ENCODE measurements around the gene HSD17B1. TPM values are rescaled to one million over a fixed set of nuclear protein-coding genes. Genes with fewer than 3 reads are reported as not detected.

The HSD17B1 gene
- total and polyA plus RNA-seq, 2 of the 13 experiments (the other 11 are each of a cell fraction or from before 2014, with no cell fraction given) = 0.54 to 0.93 TPM

DNA sequence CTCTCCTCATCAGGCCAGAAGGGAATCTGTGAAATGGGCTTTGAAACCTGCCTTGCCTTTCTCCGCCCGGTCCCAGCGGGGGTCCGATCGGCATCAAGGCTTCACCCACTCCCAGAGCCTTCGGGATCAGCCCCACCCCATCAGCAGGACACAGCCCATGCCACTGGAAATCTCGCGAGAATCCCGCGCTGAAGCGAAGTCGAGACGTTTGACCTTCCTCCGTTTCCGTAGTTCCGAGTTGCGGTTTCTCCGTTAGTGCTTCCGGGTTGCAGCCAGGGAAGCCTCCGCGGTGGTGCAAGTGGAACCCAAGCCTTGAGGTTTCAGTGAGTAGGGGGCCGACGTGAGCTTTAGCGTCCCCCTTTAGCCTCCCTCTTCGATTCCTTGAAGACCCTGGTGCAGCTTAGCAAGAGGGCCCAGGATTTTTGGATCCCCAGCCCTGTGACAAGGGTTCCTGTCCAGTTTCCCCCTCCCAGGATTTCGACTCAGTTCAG is 9.2 kb downstream of the HSD17B1 start, which contains the start of gene COASY (continued):
- TF ChIP-seq, protein P1, sequence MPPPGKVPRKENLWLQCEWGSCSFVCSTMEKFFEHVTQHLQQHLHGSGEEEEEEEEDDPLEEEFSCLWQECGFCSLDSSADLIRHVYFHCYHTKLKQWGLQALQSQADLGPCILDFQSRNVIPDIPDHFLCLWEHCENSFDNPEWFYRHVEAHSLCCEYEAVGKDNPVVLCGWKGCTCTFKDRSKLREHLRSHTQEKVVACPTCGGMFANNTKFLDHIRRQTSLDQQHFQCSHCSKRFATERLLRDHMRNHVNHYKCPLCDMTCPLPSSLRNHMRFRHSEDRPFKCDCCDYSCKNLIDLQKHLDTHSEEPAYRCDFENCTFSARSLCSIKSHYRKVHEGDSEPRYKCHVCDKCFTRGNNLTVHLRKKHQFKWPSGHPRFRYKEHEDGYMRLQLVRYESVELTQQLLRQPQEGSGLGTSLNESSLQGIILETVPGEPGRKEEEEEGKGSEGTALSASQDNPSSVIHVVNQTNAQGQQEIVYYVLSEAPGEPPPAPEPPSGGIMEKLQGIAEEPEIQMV (CRISPR knock-in tag; IDR thresholded peaks at IDR 0.05; ENCODE audit: low read depth) = no peak
- TF ChIP-seq FOSL2 (CRISPR knock-in tag; IDR thresholded peaks at IDR 0.05) (peak; percentile 65), POLR2AphosphoS2 (IDR thresholded peaks at IDR 0.05; ENCODE audit: low read depth, low read length) (peak; percentile 90), ZNF441 (CRISPR knock-in tag; IDR thresholded peaks at IDR 0.05; ENCODE audit: borderline replicate concordance) (no peak), POLR2AphosphoS5 (IDR thresholded peaks at IDR 0.05; ENCODE audit: low read depth, low read length) (peak; percentile 92; the same call in 1 of the 2 replicates), SIX1 (CRISPR knock-in tag; IDR thresholded peaks at IDR 0.05; ENCODE audit: borderline replicate concordance) (peak; percentile 55; the same call in 1 of the 2 replicates), ZMYM4 (CRISPR knock-in tag; IDR thresholded peaks at IDR 0.05) (peak; percentile 95), WIZ (CRISPR knock-in tag; IDR thresholded peaks at IDR 0.05) (0 out of 2 replicates have a peak, but pooled peaks have one; percentile 11), BHLHE40 (IDR thresholded peaks at IDR 0.05; ENCODE audit: low read length) (no peak; the same call in 1 of the 2 replicates), NFE2 (CRISPR knock-in tag; IDR thresholded peaks at IDR 0.05) (no peak), ERF (CRISPR knock-in tag; IDR thresholded peaks at IDR 0.05) (0 out of 2 replicates have a peak, but pooled peaks have one; percentile 53), PRPF4 (IDR thresholded peaks at IDR 0.05; ENCODE audit: low read depth, low read length, poor library complexity, severe bottlenecking) (no peak), ZNF577 (CRISPR knock-in tag; IDR thresholded peaks at IDR 0.05; ENCODE audit: borderline replicate concordance, low read depth) (no peak; the same call in 1 of the 2 replicates), SNRNP70 (IDR thresholded peaks at IDR 0.05; ENCODE audit: low read depth, low read length) (no peak), GATA4 (IDR thresholded peaks at IDR 0.05; ENCODE audit: borderline replicate concordance, low read depth) (peak; percentile 57; the same call in 1 of the 2 replicates), KLF9 (CRISPR knock-in tag; IDR thresholded peaks at IDR 0.05; ENCODE audit: low read depth) (no peak), ZSCAN25 (CRISPR knock-in tag; IDR thresholded peaks at IDR 0.05) (no peak; the same call in none of the 2 replicates), ZBTB42 (CRISPR knock-in tag; IDR thresholded peaks at IDR 0.05) (no peak), ZNF569 (CRISPR knock-in tag; IDR thresholded peaks at IDR 0.05; ENCODE audit: borderline replicate concordance) (no peak), NCOA5 (CRISPR knock-in tag; IDR thresholded peaks at IDR 0.05) (no peak), ZNF605 (CRISPR knock-in tag; IDR thresholded peaks at IDR 0.05) (peak; percentile 99), HDAC6 (IDR thresholded peaks at IDR 0.05; ENCODE audit: low read depth, low read length) (no peak)
- TF ChIP-seq, protein P2, sequence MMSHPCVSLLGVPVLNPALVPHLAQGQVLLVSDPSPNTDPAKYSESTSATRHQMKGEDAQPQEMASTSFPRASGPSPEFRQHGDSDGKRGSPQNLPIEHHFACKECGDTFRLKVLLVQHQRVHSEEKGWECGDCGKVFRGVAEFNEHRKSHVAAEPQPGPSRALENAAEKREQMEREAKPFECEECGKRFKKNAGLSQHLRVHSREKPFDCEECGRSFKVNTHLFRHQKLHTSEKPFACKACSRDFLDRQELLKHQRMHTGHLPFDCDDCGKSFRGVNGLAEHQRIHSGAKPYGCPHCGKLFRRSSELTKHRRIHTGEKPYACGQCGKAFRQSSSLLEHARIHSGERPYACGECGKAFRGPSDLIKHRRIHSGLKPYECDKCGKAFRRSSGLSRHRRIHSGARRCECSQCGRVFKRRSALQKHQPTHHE (CRISPR knock-in tag; IDR thresholded peaks at IDR 0.05; ENCODE audit: borderline replicate concordance) = peak; percentile 44
- TF ChIP-seq, protein P3, sequence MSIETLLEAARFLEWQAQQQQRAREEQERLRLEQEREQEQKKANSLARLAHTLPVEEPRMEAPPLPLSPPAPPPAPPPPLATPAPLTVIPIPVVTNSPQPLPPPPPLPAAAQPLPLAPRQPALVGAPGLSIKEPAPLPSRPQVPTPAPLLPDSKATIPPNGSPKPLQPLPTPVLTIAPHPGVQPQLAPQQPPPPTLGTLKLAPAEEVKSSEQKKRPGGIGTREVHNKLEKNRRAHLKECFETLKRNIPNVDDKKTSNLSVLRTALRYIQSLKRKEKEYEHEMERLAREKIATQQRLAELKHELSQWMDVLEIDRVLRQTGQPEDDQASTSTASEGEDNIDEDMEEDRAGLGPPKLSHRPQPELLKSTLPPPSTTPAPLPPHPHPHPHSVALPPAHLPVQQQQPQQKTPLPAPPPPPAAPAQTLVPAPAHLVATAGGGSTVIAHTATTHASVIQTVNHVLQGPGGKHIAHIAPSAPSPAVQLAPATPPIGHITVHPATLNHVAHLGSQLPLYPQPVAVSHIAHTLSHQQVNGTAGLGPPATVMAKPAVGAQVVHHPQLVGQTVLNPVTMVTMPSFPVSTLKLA (IDR thresholded peaks at IDR 0.05) = no peak
